Measurements from ENCODE around the gene FAM169A. TPM values are rescaled to one million over a fixed set of nuclear protein-coding genes. Genes with fewer than 3 reads are reported as not detected.
A peak's percentile ranks its signal among the peaks of the same experiment; 100 is the strongest.

The FAM169A gene
- total and polyA plus RNA-seq, 2 experiments from 2014 or later, result 16.9 to 97.7 TPM

- Mint-ChIP-seq H3K4me1 (peaks cover 11% of the 10 kb centered on the region), H3K27ac (peak within 1 kb of the TSS; percentile 96), H3K27me3 (ENCODE audit: insufficient read depth, low read depth, poor library complexity) (peaks cover 3% of the 10 kb centered on the region), H3K36me3 (ENCODE audit: low read depth) (peaks cover 37% of the 10 kb centered on the region), H3K9me3 (no peaks in the 10 kb centered on the region), H3K4me3 (peak within 1 kb of the TSS; percentile 100)
- peak within 1 kb of the TSS; percentile 99 for H3K4me3 ChIP-seq
- ATAC-seq, result peak; percentile 95
- no peaks in the 10 kb centered on the region for H3K27me3 ChIP-seq (ENCODE audit: insufficient read depth)
- peaks cover 5% of the 10 kb centered on the region for H3K4me1 ChIP-seq (ENCODE audit: insufficient read depth)
- H3K79me2 ChIP-seq (replicated peaks; ENCODE audit: insufficient read depth), result peaks cover 54% of the 10 kb centered on the region
- peak; percentile 98 for DNase-seq (ENCODE audit: low spot score)
- peaks cover 8% of the 10 kb centered on the region for H3F3A ChIP-seq (replicated peaks; ENCODE audit: low read depth)
- peak within 1 kb of the TSS; percentile 94 for H3K4me2 ChIP-seq
- H3K36me3 ChIP-seq (ENCODE audit: insufficient read depth), result peaks cover 28% of the 10 kb centered on the region
- no peaks in the 10 kb centered on the region for H3K9me2 ChIP-seq (ENCODE audit: insufficient read depth)
- TF ChIP-seq EZH2 (IDR thresholded peaks at IDR 0.05; ENCODE audit: low read depth, unreplicated experiment) (no peak), CREB1 (CRISPR knock-in tag; IDR thresholded peaks at IDR 0.05; ENCODE audit: low read depth) (peak; percentile 71), CTCF (conservative IDR thresholded peaks at IDR 0.05; ENCODE audit: low read depth in 2 of 2) (no peak), STAT1 (IDR thresholded peaks at IDR 0.05; ENCODE audit: unreplicated experiment) (no peak), REST (IDR thresholded peaks at IDR 0.05; ENCODE audit: unreplicated experiment) (no peak), ZNF114 (CRISPR knock-in tag; IDR thresholded peaks at IDR 0.05) (no peak), ZNF331 (CRISPR knock-in tag; IDR thresholded peaks at IDR 0.05; ENCODE audit: low read depth) (no peak), POLR2AphosphoS5 (IDR thresholded peaks at IDR 0.05; ENCODE audit: low read depth) (peak; percentile 79), NANOG (IDR thresholded peaks at IDR 0.05; ENCODE audit: borderline replicate concordance) (no peak), EZH2phosphoT487 (IDR thresholded peaks at IDR 0.05; ENCODE audit: unreplicated experiment) (no peak), ETS1 (IDR thresholded peaks at IDR 0.05) (peak; percentile 81), JUNB (IDR thresholded peaks at IDR 0.05; ENCODE audit: unreplicated experiment) (no peak), ZNF462 (CRISPR knock-in tag; IDR thresholded peaks at IDR 0.05) (no peak)
- H2AFZ ChIP-seq, result peak within 1 kb of the TSS; percentile 100
- H4K20me1 ChIP-seq (replicated peaks; ENCODE audit: insufficient read depth), result peaks cover 5% of the 10 kb centered on the region; the same call in 1 of the 2 replicates
- peak within 1 kb of the TSS; percentile 78; the same call in 1 of the 2 replicates for H3K27ac ChIP-seq (ENCODE audit: low read depth)
Observed at GRCh38 chr5:74766849-74767578, 99.2 kb downstream of the FAM169A start, which contains the start of the genes GFM2 and NSA2. Gene GFM2 (minus strand): TSS chr5:74767117. CDS start chr5:74763742, 3,375 bp downstream. Gene NSA2 (plus strand): TSS chr5:74767249. CDS start chr5:74767361, 112 bp downstream.

Data from GM23338 (cell line).